LHCN-M2 (cell line): Measurements from ENCODE around the gene SP3. TPM values are rescaled to one million over a fixed set of nuclear protein-coding genes. Genes with fewer than 3 reads are reported as not detected.

Experiments
- DNase-seq: peaks from one replicate; pipeline ENCODE4 v3.0.0-alpha.2; 2012; ENCODE audit warnings: low read depth
- total RNA-seq: library from RNA; depleted of rRNA; stranded (reverse); fragments of >200 nt; gene quantifications from 2 replicates; pipeline ENCODE4 v1.2.3, GENCODE V29; 2014

The SP3 gene
- total RNA-seq, 1 experiment from 2014 or later: 83.2 TPM

GRCh38 chr2:173997269-173997668 lies 32.1 kb upstream of the SP3 start:
- no peak for DNase-seq

- DNase-seq: no peak
Measured at GRCh38 chr2:173996766-173997165, 31.6 kb upstream of the SP3 start.

DNA sequence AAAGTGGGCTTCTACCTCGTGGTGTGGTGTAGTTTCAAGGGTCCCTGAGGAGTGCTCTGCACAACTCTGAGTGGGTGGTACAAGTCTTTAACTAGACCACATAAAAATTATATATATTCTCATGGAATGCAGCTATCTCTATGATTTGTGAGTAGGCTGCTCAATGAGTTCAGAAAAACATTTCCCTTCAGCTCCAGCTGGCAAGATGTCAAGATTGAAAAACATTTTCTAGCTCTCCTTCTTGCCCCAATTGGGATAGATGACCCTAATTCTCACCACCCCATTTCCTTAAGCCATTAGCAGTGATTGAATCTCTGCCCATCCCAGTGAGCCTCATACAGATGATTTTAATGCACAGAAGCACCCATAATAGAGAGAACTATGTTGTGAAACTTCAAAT lies 28.3 kb upstream of the SP3 start:
- no peak for DNase-seq

GRCh38 chr2:173991856-173992588 lies 26.8 kb upstream of the SP3 start:
- peak; percentile 55 for DNase-seq

GRCh38 chr2:173990970-173991819 lies 26.0 kb upstream of the SP3 start:
- DNase-seq: peak; percentile 65

DNA sequence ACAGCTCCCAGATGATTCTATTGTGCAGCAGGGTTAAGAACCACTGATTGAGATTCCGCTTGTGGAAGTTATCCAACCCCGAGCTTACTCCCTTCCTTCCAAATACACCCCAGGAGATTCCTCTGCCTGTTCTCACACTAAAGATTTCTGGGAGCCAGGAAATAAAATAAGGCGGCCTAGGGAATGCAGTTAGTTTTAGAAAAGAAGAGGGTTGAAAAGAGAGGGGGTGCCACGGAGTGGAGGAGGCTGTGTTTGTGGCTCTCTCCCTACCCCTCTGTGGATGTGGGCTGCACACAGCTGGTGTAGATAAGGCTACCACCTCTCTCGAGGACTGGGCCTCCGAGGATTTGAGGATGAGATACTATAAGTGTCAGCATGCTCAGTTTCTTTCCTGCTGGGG lies 25.1 kb upstream of the SP3 start:
- DNase-seq: no peak

DNA sequence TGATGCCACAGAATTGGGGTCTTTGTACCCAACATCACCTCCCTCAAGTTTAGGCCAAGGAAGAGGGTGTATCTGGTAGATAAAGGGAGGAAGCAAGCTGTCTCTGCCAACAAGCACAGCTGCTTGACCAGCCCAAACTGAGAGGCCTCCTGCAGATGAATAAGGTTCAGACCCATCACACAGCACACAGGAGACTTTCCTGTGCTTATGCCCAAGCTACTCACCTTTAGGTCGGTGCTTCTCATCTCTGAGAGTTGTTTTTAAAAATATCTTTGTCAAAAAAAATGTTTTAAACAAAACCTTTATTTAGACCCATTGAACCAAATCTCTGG lies 24.7 kb upstream of the SP3 start:
- DNase-seq: no peak

GRCh38 chr2:173989160-173989883 lies 24.1 kb upstream of the SP3 start:
- no peak for DNase-seq

DNA sequence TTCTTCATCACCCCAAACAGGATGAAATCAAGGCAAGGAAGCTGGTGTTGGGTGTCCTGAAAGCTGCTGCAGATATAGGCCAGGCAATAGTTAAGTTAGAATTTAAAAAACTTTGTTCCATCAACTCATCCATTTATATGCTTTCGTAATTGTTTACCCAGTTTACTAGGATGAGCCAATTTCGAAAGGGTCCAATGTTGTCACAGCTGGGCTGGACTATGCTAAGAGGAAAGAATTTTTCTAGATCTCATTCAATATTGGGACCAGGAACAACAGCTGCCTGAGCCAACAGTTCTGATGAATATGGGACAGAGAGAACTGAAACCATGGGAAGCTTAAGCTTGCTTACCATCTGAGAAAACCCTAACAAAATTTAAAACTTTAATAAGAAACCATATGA lies 21.6 kb upstream of the SP3 start:
- peak; percentile 65 for DNase-seq

GRCh38 chr2:173985605-173985992 lies 20.4 kb upstream of the SP3 start:
- DNase-seq: no peak

DNA sequence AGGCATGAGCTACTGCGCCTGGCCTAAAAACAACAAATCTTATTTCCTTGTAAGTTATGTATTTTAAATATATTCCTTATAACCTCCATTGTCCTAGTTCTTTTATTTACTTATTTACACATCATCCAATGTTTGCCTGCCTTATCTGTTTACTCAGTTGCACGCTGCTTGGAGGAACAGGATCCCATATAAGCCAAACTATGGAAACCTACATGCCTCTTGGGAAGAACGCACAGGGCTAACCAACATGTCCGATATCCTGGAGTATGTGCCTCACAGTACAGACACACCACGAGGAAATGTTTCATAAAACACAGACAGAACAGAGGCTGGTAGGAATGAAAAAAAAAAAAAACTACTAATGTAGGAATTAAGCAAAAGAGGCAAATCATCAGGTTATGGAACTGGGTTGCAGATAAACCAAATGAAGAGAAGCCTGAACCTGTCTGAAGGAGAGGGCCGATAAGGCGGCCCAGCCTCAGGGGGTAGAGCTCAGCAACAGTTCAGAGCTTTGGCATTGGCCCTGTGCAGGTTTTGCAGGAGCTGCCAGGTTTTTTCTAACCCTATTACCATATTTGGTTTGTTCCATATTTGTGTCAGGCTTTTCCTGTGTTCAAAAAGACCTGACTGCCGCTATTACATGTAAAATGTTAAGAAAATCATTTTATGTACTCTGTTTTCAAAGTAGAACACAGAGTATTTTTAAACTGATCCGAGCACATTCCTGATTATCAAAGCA lies 19.9 kb upstream of the SP3 start:
- DNase-seq: no peak

DNA sequence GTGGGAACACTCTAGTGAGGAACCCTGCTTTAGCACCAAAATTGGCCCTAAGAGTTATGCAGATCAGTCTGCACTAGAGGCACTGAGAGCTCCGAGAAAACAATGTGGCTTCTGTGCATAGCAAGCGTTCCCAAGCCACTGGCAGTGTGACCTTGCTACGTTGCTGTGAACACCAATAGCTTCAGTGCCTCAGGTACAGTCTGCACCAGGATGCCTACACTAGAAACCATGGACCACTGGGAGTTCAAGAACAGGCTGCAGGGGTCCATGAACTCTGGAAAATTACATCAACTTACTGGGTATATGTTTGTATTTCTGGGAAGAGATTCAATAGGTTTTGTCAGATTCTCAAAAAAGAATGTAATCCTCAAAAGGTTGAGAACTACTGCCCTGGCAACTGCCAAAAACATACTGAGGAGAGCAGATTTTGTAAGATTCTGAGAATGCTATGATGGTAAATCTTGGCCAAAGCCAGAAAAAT lies 18.3 kb upstream of the SP3 start:
- no peak for DNase-seq

- peak; percentile 59 for DNase-seq
Measured at GRCh38 chr2:173982918-173983317, 17.7 kb upstream of the SP3 start.

DNA sequence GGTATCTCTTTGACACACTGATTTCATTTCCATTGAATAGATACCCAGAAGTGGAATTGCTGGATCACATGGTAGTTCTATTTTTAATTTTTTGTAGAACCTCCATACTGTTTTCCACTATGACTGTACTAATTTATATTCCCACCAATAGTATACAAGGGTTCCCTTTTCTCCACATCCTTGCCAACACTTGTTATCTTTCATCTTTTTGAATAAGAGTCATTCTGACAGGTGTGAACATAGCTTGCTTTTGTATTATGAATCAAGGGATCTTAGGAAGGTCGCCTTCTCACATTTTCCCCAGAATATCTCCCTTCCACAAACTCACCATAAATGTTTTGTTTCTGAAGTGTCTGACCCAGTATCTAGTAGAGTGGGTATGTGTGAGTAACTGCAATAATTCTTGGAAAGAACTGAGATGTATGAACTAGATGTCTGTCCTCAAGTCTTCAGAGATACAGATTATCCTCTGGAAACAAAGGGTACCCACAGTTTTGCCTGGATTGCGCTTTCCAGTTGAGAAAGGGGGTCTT lies 17.1 kb upstream of the SP3 start:
- DNase-seq: peak; percentile 35

DNA sequence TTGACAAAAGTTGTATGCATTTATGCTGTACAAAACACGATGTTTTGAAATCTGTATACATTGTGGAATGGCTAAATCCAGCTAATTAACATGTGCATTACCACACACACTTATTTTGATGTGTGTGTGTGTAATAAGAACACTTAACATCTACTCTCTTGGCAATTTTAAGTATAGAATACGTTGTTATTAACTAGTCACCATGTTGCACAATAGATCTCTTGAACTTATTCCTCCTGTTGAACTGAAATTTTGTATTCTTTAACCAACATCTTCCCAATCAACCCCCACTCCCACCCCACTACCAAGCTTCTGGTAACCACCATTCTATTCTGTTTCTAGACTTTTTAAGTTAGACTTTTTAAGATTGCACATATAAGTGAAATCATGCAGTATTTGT lies 16.3 kb upstream of the SP3 start:
- DNase-seq: no peak

- no peak for DNase-seq
Measured at GRCh38 chr2:173979751-173980351, 14.7 kb upstream of the SP3 start.

GRCh38 chr2:173978447-173978846 lies 13.3 kb upstream of the SP3 start:
- DNase-seq: peak; percentile 69

DNA sequence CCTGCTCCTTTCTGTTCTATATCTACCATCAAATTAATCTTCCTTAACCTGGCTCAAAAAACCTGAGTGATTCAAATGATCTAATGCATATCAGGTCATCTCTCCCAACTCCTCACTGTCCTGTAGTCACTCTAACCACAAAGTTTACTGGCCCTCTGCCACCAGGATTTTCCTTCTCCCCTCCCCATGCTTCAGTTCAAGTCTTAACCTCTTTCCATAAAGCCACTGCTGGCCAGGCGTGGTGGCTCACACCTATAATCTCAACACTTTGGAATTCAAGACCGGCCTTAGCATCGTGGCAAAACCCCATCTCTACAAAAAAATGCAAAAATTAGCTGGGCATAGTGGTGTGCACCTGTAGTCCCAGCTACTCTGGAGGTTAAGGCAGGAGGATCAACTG lies 7.5 kb upstream of the SP3 start:
- DNase-seq: no peak

DNA sequence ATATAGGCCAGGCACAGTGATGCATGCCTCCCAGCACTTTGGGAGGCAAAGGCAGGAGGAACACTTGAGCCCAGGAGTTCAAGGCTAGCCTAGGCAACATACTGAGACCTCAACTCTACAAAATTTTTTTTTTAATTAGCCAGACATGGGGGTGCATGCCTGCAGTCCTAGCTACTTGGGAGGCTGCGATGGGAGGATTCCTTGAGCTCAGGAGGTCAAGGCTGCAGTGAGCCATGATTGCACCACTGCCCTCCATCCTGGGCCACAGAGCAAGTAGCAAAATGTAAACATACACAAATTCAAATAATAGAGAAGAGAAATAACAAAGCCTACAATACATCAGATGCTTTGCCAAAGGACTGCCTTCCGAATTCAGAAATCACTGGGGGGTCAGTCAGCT lies 7.0 kb upstream of the SP3 start:
- no peak for DNase-seq

- no peak for DNase-seq
Measured at GRCh38 chr2:173970516-173970924, 5.3 kb upstream of the SP3 start.

DNA sequence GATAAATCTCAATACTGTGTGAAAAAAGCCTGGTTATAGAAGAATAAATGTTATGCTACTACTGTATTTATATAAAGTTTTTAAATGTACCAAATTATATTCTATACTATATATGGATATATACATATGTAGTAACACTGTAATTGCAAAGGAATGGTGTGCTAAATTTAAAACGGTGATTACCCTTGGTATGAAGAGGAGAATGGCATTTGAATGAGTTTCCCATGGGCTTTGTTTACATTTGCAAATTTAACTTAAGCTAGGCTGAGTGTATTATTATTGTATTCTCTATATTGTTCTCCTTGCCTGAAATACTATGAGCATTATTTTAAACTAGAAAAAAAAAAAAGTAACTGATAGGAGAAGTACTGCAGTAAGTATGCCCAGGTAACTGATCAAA lies 4.7 kb upstream of the SP3 start:
- DNase-seq: no peak
